Colonic mucosa (tissue), 4 donors: ENCODE data around the gene TFDP2. TPM values are rescaled to one million over a fixed set of nuclear protein-coding genes. Genes with fewer than 3 reads are reported as not detected.

Experiments
- DNase-seq: peaks from one replicate; pipeline ENCODE4 v3.0.0-alpha.2; 2020
- H3K27ac ChIP-seq: fragments of 200-600 bp; one replicate; pipeline ENCODE4 v1.8.0; 2021
- H3K27me3 ChIP-seq: fragments of 200-600 bp; one replicate; pipeline ENCODE4 v1.8.0; 2021
- H3K36me3 ChIP-seq: fragments of 200-600 bp; one replicate; pipeline ENCODE4 v1.8.0; 2021
- H3K4me1 ChIP-seq: fragments of 200-600 bp; one replicate; pipeline ENCODE4 v1.8.0; 2021; ENCODE audit warnings: mild to moderate bottlenecking
- H3K4me3 ChIP-seq: fragments of 200-600 bp; one replicate; pipeline ENCODE4 v1.8.0; 2021
- H3K9ac ChIP-seq, 2 donors: one replicate each; pipeline ENCODE4 v1.7.0; 2013; ENCODE audit warnings: control low read depth in 2 of 2, low read depth in 2 of 2, low read length in 2 of 2
- H3K9me3 ChIP-seq: fragments of 200-600 bp; one replicate; pipeline ENCODE4 v1.8.0; 2021
- CTCF ChIP-seq: fragments of 200-600 bp; IDR thresholded peaks from one replicate; pipeline ENCODE4 v1.8.0; 2022; ENCODE audit warnings: antibody characterized with exemption, mild to moderate bottlenecking
- intact Hi-C: fragments of 100-400 bp; cut with DNase I; formaldehyde crosslinking; loops from one replicate; pipeline ENCODE4 v1.14.1; 2022
- total RNA-seq, 2 donors: library from RNA; stranded (reverse); fragmentation: NEBNext Ultra II Directional in 1 of 2; extraction: Animal tissue kit (Norgen Biotek cat#: 25700) in 1 of 2; gene quantifications; one replicate each; pipeline ENCODE4 v1.2.1, GENCODE V29; 2021
- donor health status: healthy.
- donor health status: DM: no; HTN: no; CAD: no.
- donor health status: DM: no; HTN: no; CAD: no.

TFDP2 gene
- total RNA-seq, 2 donors from 2014 or later, result 33.6 to 42.7 TPM

GRCh38 chr3:142003291-142003690 is 146.1 kb downstream of the TFDP2 start:
- TF ChIP-seq CTCF, result no peak
- Histone ChIP-seq H3K9me3 (no peaks in the 10 kb centered on the region), H3K27me3 (no peaks in the 10 kb centered on the region), H3K4me3 (no peak overlapping the region), H3K27ac (no peak overlapping the region), H3K9ac (no peak overlapping the region), H3K4me1 (no peaks in the 10 kb centered on the region), H3K36me3 (no peaks in the 10 kb centered on the region)
- intact Hi-C loops, result no loop called here
- DNase-seq, result no peak

GRCh38 chr3:142000325-142000870 is 148.9 kb downstream of the TFDP2 start:
- TF ChIP-seq CTCF, result no peak
- intact Hi-C loops, result no loop called here
- Histone ChIP-seq H3K4me1 (no peaks in the 10 kb centered on the region), H3K27ac (no peak overlapping the region), H3K36me3 (no peaks in the 10 kb centered on the region), H3K9me3 (no peaks in the 10 kb centered on the region), H3K27me3 (no peaks in the 10 kb centered on the region), H3K4me3 (no peak overlapping the region), H3K9ac (no peak overlapping the region)
- no peak for DNase-seq

- peak; percentile 33 for TF ChIP-seq CTCF
- peaks cover 3% of the 10 kb centered on the region for H3K36me3 ChIP-seq
- no peak for DNase-seq
- H3K4me3 ChIP-seq, result no peak overlapping the region
- no peaks in the 10 kb centered on the region for H3K4me1 ChIP-seq
- no peaks in the 10 kb centered on the region for H3K9me3 ChIP-seq
- intact Hi-C loops, result no loop called here
- H3K9ac ChIP-seq, result no peak overlapping the region
- no peak overlapping the region for H3K27ac ChIP-seq
- H3K27me3 ChIP-seq, result no peaks in the 10 kb centered on the region
These were observed 150.6 kb downstream of the TFDP2 start for GRCh38 chr3:141998669-141999290.

- H3K27ac ChIP-seq, result no peak overlapping the region
- H3K4me3 ChIP-seq, result no peak overlapping the region
- no peaks in the 10 kb centered on the region for H3K27me3 ChIP-seq
- TF ChIP-seq CTCF, result no peak
- no peak for DNase-seq
- H3K9ac ChIP-seq, result no peak overlapping the region
- H3K4me1 ChIP-seq, result no peaks in the 10 kb centered on the region
- peaks cover 3% of the 10 kb centered on the region for H3K36me3 ChIP-seq
- H3K9me3 ChIP-seq, result no peaks in the 10 kb centered on the region
- intact Hi-C loops, result no loop called here
These were observed 152.9 kb downstream of the TFDP2 start for GRCh38 chr3:141996437-141996836.

GRCh38 chr3:141994856-141995255 is 154.5 kb downstream of the TFDP2 start:
- no peaks in the 10 kb centered on the region for H3K4me1 ChIP-seq
- TF ChIP-seq CTCF, result no peak

More at GRCh38 chr3:141994856-141995255, 154.5 kb downstream of the TFDP2 start:
- Histone ChIP-seq H3K4me3 (no peak overlapping the region), H3K9ac (no peak overlapping the region), H3K36me3 (peaks cover 3% of the 10 kb centered on the region), H3K27me3 (no peaks in the 10 kb centered on the region), H3K27ac (no peak overlapping the region), H3K9me3 (no peaks in the 10 kb centered on the region)
- DNase-seq, result no peak
- intact Hi-C loops, result no loop called here
